HG02884 (cell line): ENCODE measurements around the gene AKT1S1.

Source experiments
- ATAC-seq: cut with Tn5 transposase; IDR thresholded peaks from one replicate; pipeline ENCODE4 v1.9.1; 2021; ENCODE audit warnings: mild to moderate bottlenecking, moderate library complexity; ENCODE audit not compliant: unreplicated experiment

Gene AKT1S1

GRCh38 chr19:49871349-49871985, 5.7 kb downstream of the AKT1S1 start:
- no peak for ATAC-seq

GRCh38 chr19:49870309-49870901, 6.8 kb downstream of the AKT1S1 start:
- no peak for ATAC-seq

- ATAC-seq: peak; percentile 57
Measured at GRCh38 chr19:49869484-49870308, 7.5 kb downstream of the AKT1S1 start.

- no peak for ATAC-seq
Measured at GRCh38 chr19:49869009-49869483, 8.1 kb downstream of the AKT1S1 start.

DNA sequence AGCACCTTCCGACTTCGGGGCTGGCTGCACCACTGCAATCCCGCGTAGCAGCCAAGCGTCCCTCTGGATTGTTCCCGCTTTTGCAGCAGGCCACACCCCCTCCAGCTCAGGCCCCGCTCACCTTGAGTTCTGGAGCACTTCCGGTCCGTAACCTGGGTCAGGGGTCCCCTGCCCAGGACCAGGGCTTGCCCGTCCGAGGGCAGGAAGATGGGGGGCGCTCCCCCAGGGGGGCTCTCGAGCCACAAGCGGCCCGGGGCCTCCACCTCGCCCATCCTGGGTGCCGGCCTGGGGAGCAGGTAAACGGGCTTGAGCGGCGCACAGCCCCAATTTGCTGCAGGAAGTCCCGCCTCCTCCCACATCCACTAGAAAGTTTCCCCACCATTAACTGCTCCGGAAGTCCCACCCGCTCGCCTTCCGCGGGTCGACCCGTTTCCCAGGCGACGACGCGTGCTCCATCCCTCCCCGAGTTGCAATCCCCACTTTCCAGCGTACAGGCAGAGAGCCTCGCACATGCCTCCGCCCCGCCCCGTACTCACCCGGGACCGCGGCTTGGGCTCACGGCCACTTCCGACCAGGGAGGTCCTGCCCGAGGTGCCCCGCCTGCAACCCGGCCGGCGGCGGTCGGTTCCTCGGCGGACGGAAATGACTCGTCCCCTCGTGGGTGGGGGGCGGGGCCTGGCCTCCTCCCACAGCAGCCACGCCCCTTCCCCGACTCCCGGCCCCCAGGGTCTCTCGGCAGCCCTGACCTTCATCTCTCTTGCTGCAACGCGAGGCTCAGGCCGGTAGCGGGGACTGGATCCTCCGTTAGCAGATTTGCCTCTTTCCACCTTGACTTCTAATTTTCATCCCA, 10.0 kb downstream of the AKT1S1 start, which contains the start of gene PNKP:
Gene PNKP (minus strand): TSS at position 644 of the 850 bp plus-strand sequence. CDS start 372 bp downstream, at position 272.
- peak; percentile 36 for ATAC-seq

- ATAC-seq: no peak
Measured at GRCh38 chr19:49864890-49865289, 12.3 kb downstream of the AKT1S1 start.

DNA sequence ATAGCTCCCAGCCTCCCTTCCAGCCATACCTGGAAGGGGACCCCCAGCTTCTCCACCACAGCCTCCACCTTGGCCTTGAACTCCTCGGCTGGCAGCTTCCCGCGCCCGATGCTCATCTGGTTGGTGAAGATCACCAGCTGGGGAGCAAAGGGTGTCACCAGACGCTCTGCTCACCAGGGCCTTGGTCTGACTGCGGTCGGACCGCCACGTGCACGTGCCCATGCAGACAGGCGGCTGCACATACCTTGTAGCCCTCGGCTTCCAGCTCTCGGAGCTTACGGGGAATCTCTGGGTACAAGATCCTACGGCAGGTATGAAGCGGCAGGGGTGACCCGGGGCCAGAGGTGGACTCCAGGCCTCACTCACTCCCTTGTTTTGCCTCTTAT, 13.2 kb downstream of the AKT1S1 start:
- no peak for ATAC-seq

DNA sequence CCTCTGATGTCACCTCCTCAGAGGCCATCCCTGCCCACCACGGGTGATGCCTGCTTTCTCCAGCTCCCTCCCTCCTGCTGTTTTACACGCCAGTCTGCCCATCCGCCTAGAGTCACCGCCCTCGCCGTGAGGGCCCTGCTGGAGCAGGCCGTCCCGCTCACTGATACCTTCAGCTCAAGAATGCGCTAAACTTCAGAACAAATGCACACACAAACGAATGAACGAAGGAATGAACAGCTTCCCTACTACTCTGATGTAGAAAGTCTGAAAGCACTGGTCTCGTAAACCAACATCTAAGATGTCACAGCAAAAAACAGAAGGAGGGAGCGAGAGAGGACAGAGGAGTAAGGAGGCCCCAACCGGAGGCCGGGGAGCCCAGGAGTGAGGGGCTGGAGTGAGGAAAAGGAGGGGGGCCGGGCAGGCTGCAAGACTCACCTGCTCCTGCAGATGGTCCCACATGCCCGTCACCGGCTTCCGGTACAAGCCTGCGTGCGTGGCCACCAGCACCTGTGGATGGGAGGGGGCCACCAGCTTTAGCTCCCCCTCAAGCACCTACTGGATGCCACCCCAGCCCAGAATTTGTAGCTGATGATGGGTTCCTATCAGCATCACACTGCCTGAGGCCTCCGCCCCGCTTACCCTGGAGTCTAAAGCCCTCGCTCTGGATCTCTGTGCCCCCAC, 13.8 kb downstream of the AKT1S1 start:
- ATAC-seq: no peak

DNA sequence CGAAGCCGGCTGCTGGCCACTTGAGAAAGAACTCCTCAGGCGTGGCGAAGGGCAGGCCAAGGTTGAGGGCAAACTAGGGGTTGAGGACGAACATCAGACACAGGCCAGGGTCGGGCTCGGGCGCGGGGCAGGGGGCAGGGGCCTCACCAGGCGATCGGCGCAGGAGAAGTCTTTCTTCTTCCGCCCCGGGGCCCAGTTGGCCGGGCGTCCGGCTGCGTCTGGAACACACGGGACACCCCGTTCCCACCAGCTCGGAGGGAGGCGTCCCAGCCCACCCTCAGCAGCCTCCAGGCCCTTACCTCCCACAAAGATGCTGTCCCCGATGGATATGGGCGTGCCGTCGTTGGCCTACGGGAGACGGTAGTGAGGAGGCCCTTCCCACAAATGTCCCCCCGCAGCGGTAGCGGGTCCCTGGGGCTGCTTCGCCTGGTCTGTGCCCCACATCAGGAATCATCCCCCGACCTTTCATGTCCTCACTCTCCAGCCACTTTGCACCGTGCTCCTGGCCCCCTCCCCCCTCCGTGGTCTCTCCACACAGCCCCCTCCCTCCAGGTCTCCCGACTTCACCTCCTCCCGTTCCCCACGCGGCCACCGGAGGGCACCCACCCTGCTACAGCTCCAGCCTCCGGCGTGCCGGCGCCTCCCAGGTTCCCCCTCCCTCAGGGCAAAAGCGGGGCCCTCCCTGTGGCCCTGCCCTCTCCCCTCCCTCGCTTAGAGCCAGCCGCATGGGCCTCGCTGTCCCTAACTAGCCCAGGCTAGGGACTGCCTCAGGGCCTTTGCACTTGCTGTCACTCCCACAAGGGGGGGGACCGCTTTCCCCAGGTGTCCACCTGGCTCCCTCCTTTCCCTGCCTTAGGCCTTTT, 14.5 kb downstream of the AKT1S1 start:
- ATAC-seq: no peak

DNA sequence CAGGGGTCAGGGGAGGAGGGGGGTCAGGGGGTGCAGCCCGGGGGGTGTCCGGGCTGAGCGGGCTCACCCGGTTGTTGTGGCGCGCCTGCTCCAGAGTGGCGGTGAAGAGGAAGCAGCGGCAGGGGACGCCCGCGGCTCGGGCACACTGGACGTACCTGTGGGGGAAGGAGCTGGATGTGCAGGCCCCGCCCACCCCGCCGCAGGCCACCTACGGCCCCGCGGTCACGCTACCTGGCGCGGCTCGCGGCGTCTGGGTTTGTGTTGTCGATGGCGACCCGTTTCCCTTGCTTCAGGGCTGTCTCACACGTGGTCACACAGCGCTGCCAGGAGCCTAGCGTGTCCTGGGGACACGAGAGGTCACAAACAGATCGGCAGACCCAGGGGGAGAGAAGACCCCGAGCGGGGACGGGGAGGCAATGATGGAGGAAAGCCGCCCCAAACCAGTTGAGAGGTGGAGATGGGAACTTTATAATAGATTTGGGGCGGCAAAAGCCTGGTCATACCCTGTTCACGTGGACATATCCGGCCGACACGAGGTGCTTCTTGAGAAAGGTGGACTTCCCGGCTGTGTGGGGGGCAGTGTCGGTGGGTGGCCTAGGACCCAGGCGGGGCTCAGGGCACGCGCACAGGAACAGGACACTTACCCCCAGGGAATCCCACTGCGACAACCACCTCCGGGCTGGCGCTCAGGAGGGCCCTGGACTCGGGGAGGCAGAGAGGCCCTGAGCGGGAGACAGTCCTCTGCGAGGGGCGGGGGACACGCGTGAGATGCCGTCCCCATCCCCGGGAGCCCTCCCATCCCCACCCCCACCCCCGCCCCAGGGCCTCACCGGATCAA, 15.4 kb downstream of the AKT1S1 start:
- ATAC-seq: no peak

- ATAC-seq: no peak
Measured at GRCh38 chr19:49861107-49861506, 16.0 kb downstream of the AKT1S1 start.

GRCh38 chr19:49860336-49861102, 16.6 kb downstream of the AKT1S1 start:
- no peak for ATAC-seq

DNA sequence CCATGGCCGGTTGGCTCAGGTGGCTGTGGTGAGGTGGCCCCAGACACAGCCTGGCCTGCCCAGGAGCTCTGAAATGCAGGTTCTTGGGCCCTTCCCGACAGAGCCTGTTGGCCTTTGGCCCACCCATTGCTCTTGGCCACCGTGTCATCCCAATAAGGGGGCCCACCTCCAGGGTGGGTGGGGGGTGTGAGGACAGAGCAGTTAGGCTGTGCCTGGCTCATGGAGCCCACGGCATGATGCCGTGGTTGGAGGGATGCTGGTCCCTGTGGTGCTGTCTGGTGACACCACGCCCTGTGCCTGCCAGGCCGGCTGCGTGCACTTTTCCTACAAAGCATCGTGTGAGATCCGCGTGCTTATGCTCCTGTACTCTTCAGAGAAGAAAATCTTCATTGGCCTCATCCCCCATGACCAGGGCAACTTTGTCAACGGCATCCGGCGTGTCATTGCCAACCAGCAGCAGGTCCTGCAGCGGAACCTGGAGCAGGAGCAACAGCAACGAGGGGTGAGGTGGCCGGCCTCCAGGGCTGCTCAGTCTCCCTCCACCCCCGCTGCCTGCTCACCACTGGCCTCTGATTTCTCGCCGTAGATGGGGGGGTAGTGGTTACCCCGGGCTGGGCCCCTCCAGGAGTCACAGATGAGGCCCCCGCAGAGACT, 17.3 kb downstream of the AKT1S1 start:
- ATAC-seq: no peak

- ATAC-seq: no peak
Measured at GRCh38 chr19:49858088-49858985, 18.8 kb downstream of the AKT1S1 start.

GRCh38 chr19:49857838-49858087, 19.4 kb downstream of the AKT1S1 start:
- no peak for ATAC-seq

DNA sequence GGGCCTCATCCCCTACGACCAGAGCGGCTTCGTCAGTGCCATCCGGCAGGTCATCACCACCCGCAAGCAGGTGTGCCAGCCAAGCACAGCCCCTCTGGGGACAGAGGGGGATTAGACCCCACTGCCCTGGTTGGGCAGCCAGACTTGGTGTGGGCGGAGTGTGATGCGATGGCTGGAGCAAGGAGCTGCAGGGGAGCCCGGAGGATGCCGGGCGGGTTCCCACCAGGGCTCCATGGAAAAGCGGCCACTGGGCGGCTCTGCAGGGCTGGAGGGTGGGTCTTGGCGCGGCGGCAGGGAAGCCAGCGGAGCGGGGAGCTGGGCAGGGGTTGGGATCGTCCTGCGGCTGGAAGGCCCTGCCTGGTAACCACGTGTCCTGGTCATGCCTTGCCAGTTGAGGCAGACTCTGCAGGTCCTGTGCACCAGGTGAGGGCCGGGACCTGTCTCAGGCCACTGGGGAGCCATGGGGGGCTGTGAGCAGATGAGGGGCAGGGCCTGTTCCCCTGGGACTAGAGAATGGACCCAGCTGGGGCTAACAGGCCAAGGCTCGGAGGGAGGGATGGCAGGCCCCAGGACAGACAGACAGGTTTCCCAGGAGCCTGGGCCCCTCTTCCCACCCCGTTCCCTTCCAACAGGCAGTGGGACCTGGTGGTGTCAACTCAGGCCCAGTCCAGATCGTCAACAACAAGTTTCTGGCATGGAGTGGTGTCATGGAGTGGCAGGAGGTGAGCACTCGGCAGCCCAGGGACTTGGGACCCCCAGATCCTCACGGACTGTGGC, 19.9 kb downstream of the AKT1S1 start:
- no peak for ATAC-seq
